Smooth muscle cell (in vitro differentiated cells): Measurements from ENCODE around the gene CDCA8. TPM values are rescaled to one million over a fixed set of nuclear protein-coding genes. Genes with fewer than 3 reads are reported as not detected.

Experiments used
- DNase-seq: peaks from one replicate; lab custom pipeline; 2025; ENCODE audit not compliant: unreplicated experiment; lab: John Stamatoyannopoulos, UW
- H2AFZ ChIP-seq: fragments of 200-600 bp; sonication (generic); 2 replicates; pipeline ENCODE4 v1.6.0; 2016; ENCODE audit warnings: antibody characterized with exemption, low read depth, mild to moderate bottlenecking
- H3F3A ChIP-seq: fragments of 200-600 bp; sonication (generic); 2 replicates; pipeline ENCODE4 v1.6.0; 2017; ENCODE audit warnings: antibody characterized with exemption, low read depth
- H3K27ac ChIP-seq: fragments of 200-600 bp; sonication (generic); 2 replicates; pipeline ENCODE4 v1.5.1; 2016; ENCODE audit warnings: low read depth, mild to moderate bottlenecking
- H3K27me3 ChIP-seq: fragments of 200-600 bp; sonication (generic); 2 replicates; pipeline ENCODE4 v1.6.1; 2016; ENCODE audit warnings: low read depth, mild to moderate bottlenecking
- H3K36me3 ChIP-seq: fragments of 200-600 bp; sonication (generic); 2 replicates; pipeline ENCODE4 v1.5.1; 2016; ENCODE audit warnings: low read depth
- H3K4me1 ChIP-seq: fragments of 200-600 bp; sonication (generic); 2 replicates; pipeline ENCODE4 v1.5.1; 2016; ENCODE audit warnings: low read depth
- H3K4me2 ChIP-seq: fragments of 200-600 bp; sonication (generic); 2 replicates; pipeline ENCODE4 v1.6.0; 2016; ENCODE audit warnings: mild to moderate bottlenecking
- H3K4me3 ChIP-seq: fragments of 200-600 bp; sonication (generic); 2 replicates; pipeline ENCODE4 v1.5.1; 2016; ENCODE audit warnings: mild to moderate bottlenecking
- H3K79me2 ChIP-seq: fragments of 200-600 bp; sonication (generic); 2 replicates; pipeline ENCODE4 v1.6.0; 2016; ENCODE audit warnings: low read depth, mild to moderate bottlenecking
- H3K9ac ChIP-seq: fragments of 200-600 bp; sonication (generic); 2 replicates; pipeline ENCODE4 v1.6.0; 2016; ENCODE audit warnings: low read depth
- H3K9me3 ChIP-seq: fragments of 200-600 bp; sonication (generic); replicated peaks from 2 replicates; pipeline ENCODE4 v1.5.1; 2016; ENCODE audit warnings: low read depth
- H4K20me1 ChIP-seq: fragments of 200-600 bp; sonication (generic); 2 replicates; pipeline ENCODE4 v1.6.0; 2016; ENCODE audit warnings: low read depth
- CTCF ChIP-seq: fragments of 200-600 bp; sonication (generic); IDR thresholded peaks from 2 replicates; pipeline ENCODE4 v1.5.1; 2017; ENCODE audit warnings: borderline replicate concordance, mild to moderate bottlenecking, antibody characterized with exemption; ENCODE audit not compliant: insufficient read depth, poor library complexity, severe bottlenecking
- WGBS: methylation state at CpG from one replicate; pipeline ENCODE4 v1.1.7; 2016; ENCODE audit warnings: low lambda C conversion rate; 5-methylcytosine and 5-hydroxymethylcytosine counted together
- polyA plus RNA-seq: library from polyadenylated mRNA; unstranded; fragments of >200 nt; fragmentation: Nextera tagmentation; extraction: Ambion mirVana; gene quantifications from 2 replicates; pipeline ENCODE4 v1.2.1, GENCODE V29; 2016
- total RNA-seq: library from RNA; depleted of rRNA; stranded (reverse); fragments of >200 nt; gene quantifications from 2 replicates; pipeline ENCODE4 v1.2.3, GENCODE V29; 2014

Gene CDCA8
- total and polyA plus RNA-seq, 2 experiments from 2014 or later = 2.4 to 12.4 TPM

DNA sequence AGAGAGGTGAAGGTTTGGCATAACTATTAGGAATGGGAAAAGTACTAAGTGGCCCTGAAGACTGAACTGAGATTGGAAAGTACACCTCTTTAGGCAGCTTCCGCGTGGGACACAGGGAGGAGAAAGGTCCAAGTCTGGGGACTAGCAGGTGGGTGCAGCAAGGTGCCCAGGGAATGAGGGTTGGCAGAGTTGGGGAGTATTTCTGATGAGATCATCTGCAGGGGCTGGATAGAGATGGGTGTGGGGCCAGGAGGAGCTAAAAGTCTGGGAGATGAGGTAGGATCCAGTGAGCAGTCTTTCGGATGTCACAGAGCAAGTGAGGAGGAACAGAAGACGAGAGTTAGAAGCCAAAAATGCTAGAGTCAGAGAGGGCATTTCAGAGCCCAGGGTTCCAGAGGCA is 36.1 kb downstream of the CDCA8 start:
- Histone ChIP-seq H2AFZ (no peak overlapping the region), H3F3A (no peaks in the 10 kb centered on the region), H4K20me1 (no peaks in the 10 kb centered on the region), H3K4me2 (no peak overlapping the region), H3K4me3 (no peak overlapping the region), H3K9me3 (no peaks in the 10 kb centered on the region), H3K79me2 (no peaks in the 10 kb centered on the region), H3K27me3 (peaks cover 26% of the 10 kb centered on the region), H3K36me3 (no peaks in the 10 kb centered on the region), H3K4me1 (peaks cover 8% of the 10 kb centered on the region), H3K9ac (no peak overlapping the region), H3K27ac (no peak overlapping the region)
- DNase-seq = no peak
- TF ChIP-seq CTCF = no peak
- WGBS = 86% methylated on average over 4 of the region's 4 CpGs

GRCh38 chr1:37730376-37730775 is 38.1 kb downstream of the CDCA8 start:
- H4K20me1 ChIP-seq = no peaks in the 10 kb centered on the region
- H3K9me3 ChIP-seq = no peaks in the 10 kb centered on the region
- H2AFZ ChIP-seq = no peak overlapping the region
- H3K4me2 ChIP-seq = no peak overlapping the region
- peaks cover 8% of the 10 kb centered on the region for H3K4me1 ChIP-seq
- no peak overlapping the region for H3K4me3 ChIP-seq
- H3F3A ChIP-seq = no peaks in the 10 kb centered on the region
- H3K36me3 ChIP-seq = no peaks in the 10 kb centered on the region
- no peak for DNase-seq
- no peak overlapping the region for H3K27ac ChIP-seq
- peaks cover 44% of the 10 kb centered on the region for H3K27me3 ChIP-seq
- H3K9ac ChIP-seq = no peak overlapping the region
- no peak for TF ChIP-seq CTCF
- WGBS = 89% methylated on average over 5 of the region's 5 CpGs
- no peaks in the 10 kb centered on the region for H3K79me2 ChIP-seq

DNA sequence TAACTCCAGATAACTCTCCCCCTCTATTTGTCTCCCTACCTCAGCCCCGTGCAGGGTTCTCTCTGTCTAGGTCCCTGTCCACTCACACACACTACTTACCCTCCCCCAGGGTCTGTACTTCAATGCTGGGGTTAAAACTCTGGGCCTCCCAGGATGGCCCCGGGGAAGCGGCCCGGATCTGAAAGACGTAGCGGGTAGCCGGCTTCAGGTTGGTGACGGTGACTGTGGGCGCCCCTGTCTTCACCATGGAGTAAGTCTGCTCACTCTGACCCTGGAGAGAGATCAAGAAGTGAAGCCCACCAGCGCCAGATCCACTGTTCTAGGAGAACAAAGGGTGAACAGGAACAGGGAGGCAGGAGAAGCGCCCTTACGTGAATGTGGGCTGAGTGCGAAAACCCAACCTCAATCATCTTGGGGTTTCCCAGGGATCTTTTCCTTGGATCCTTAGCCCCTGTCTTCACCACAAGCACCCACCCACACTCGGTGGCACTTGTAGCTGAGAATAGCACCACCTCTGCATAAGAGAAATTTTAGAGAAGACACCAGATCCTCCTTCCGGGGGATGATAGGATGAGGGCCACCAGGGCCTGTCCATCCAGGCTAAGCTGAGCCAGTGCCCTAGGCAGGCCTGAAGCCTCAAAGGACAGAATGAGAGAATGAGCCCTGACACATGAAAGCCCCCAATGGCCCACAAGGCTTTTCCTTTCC is 39.1 kb downstream of the CDCA8 start:
- Histone ChIP-seq H3K27me3 (peaks cover 51% of the 10 kb centered on the region), H2AFZ (no peak overlapping the region), H3K9me3 (no peaks in the 10 kb centered on the region), H3K4me2 (no peak overlapping the region), H3K9ac (no peak overlapping the region), H3K27ac (no peak overlapping the region), H3K79me2 (no peaks in the 10 kb centered on the region), H3K4me1 (peaks cover 1% of the 10 kb centered on the region), H3K36me3 (no peaks in the 10 kb centered on the region), H3K4me3 (no peak overlapping the region), H3F3A (no peaks in the 10 kb centered on the region), H4K20me1 (no peaks in the 10 kb centered on the region)
- no peak for DNase-seq
- no peak for TF ChIP-seq CTCF
- 89% methylated on average over 15 of the region's 15 CpGs for whole genome bisulfite sequencing
